Loucy (cell line): ENCODE data around the gene ADAMTS2.
"Not testable (repeated sequence)": the region's sequence is repeated elsewhere in the genome, so short reads cannot be mapped to it uniquely, and the experiment has no call there.

ENCODE experiments used
- H2AFZ ChIP-seq: fragments of 200-600 bp; sonication (generic); 2 replicates; pipeline ENCODE4 v1.6.0; 2016; ENCODE audit warnings: antibody characterized with exemption, mild to moderate bottlenecking, low read length, moderate library complexity
- H3F3A ChIP-seq: fragments of 200-600 bp; 2 replicates; pipeline ENCODE4 v1.6.0; 2016; ENCODE audit warnings: antibody characterized with exemption, low read depth, mild to moderate bottlenecking
- H3K27me3 ChIP-seq: fragments of 200-600 bp; sonication (generic); 2 replicates; pipeline ENCODE4 v1.6.1; 2014; ENCODE audit warnings: low read length, mild to moderate bottlenecking; ENCODE audit not compliant: insufficient read depth, poor library complexity, severe bottlenecking
- H3K36me3 ChIP-seq: fragments of 200-600 bp; sonication (generic); 2 replicates; pipeline ENCODE4 v1.6.1; 2016; ENCODE audit warnings: low read length; ENCODE audit not compliant: insufficient read depth
- H3K4me1 ChIP-seq: fragments of 200-600 bp; sonication (generic); 2 replicates; pipeline ENCODE4 v1.5.1; 2014; ENCODE audit warnings: low read length, mild to moderate bottlenecking; ENCODE audit not compliant: insufficient read depth, poor library complexity, severe bottlenecking
- H3K4me2 ChIP-seq: fragments of 200-600 bp; sonication (generic); 2 replicates; pipeline ENCODE4 v1.6.0; 2014; ENCODE audit warnings: antibody characterized with exemption, low read length, low read depth, mild to moderate bottlenecking; ENCODE audit not compliant: poor library complexity, severe bottlenecking
- H3K4me3 ChIP-seq: fragments of 200-600 bp; sonication (generic); 2 replicates; pipeline ENCODE4 v1.5.1; 2014; ENCODE audit warnings: low read length, mild to moderate bottlenecking, mixed read lengths; ENCODE audit not compliant: poor library complexity, severe bottlenecking
- H3K79me2 ChIP-seq: fragments of 200-600 bp; sonication (generic); 2 replicates; pipeline ENCODE4 v1.6.1; 2014; ENCODE audit warnings: low read length; ENCODE audit not compliant: insufficient read depth
- H3K9ac ChIP-seq: fragments of 200-600 bp; sonication (generic); 2 replicates; pipeline ENCODE4 v1.6.0; 2014; ENCODE audit warnings: mild to moderate bottlenecking, low read depth, low read length, moderate library complexity; ENCODE audit not compliant: poor library complexity, severe bottlenecking
- H3K9me2 ChIP-seq: fragments of 200-600 bp; sonication (generic); replicated peaks from 2 replicates; pipeline ENCODE4 v1.6.1; 2016; ENCODE audit warnings: low read depth, low read length, mixed read lengths
- H3K9me3 ChIP-seq: fragments of 200-600 bp; sonication (generic); 2 replicates; pipeline ENCODE4 v1.6.1; 2014; ENCODE audit warnings: mild to moderate bottlenecking, antibody characterized with exemption, low read length, low read depth; ENCODE audit not compliant: insufficient read depth
- H4K20me1 ChIP-seq: fragments of 200-600 bp; sonication (generic); 2 replicates; pipeline ENCODE4 v1.6.0; 2014; ENCODE audit warnings: antibody characterized with exemption, low read length, mild to moderate bottlenecking; ENCODE audit not compliant: insufficient read depth, poor library complexity, severe bottlenecking
- EZH2phosphoT487 ChIP-seq: fragments of 200-600 bp; IDR thresholded peaks from 2 replicates; pipeline ENCODE4 v1.6.1; 2018; ENCODE audit warnings: antibody characterized with exemption, mild to moderate bottlenecking, moderate library complexity, borderline replicate concordance
- TF ChIP-seq, protein P1 (sequence below): fragments of 200-600 bp; sonication (generic); conservative IDR thresholded peaks from 2 replicates; pipeline ENCODE4 v1.5.1; 2014; ENCODE audit warnings: mild to moderate bottlenecking, antibody characterized with exemption, low read length

The ADAMTS2 gene

DNA sequence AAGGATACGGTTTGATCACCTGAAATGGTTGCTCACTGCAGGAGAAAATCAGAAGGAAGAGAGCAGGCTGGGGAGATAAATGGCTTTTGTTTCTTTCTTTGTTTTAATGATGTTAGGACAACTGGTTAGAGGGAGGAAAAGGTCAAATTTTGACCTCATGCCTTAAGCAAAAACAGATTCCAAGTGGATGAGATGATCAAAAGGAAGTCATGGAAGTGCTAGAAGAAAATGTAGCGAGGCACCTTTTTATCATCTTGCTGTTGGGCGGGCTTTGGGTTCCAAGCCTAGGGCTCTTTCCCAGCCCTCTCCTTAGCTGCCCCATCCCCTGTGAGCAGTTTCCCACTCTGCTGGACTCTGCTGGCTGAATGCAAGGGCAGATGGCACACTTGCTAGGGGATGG, 127.9 kb downstream of the ADAMTS2 start:
- H3K27me3 ChIP-seq, result no peaks in the 10 kb centered on the region

DNA sequence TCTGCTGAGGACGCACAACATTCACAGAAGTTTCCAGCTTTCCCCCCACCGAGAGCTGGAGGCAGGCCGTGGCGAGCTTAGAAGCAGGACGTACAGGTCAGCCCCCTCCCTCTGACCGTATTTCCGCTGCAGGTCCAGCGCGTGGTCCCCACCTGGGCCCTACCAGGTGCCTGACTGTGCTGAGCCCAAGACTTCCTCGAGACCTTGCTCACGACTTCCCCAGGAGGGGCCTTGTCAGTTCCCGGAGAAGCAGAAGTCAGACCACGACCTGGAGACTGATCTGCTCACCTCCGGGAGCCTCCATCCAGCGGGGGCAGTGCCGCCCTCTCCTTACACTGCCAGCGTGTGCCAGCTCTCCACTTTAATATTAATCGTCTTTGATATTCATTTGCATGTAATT, 128.9 kb downstream of the ADAMTS2 start:
- not testable (repeated sequence) for H3K4me3 ChIP-seq, H4K20me1 ChIP-seq, H3K27me3 ChIP-seq, H3K9ac ChIP-seq, H2AFZ ChIP-seq, H3K4me2 ChIP-seq, H3K36me3 ChIP-seq, H3K4me1 ChIP-seq, H3K9me3 ChIP-seq, H3K79me2 ChIP-seq, H3F3A ChIP-seq, H3K9me2 ChIP-seq

More for the DNA sequence above, 127.9 kb downstream of the ADAMTS2 start:
- Histone ChIP-seq H3K79me2 (no peaks in the 10 kb centered on the region), H2AFZ (no peak overlapping the region), H3K4me2 (no peak overlapping the region), H3K9me2 (no peaks in the 10 kb centered on the region), H4K20me1 (no peaks in the 10 kb centered on the region), H3K9me3 (no peaks in the 10 kb centered on the region), H3F3A (no peaks in the 10 kb centered on the region), H3K36me3 (no peaks in the 10 kb centered on the region), H3K4me3 (no peak overlapping the region), H3K9ac (no peak overlapping the region), H3K4me1 (no peaks in the 10 kb centered on the region)
- TF ChIP-seq, protein P1, sequence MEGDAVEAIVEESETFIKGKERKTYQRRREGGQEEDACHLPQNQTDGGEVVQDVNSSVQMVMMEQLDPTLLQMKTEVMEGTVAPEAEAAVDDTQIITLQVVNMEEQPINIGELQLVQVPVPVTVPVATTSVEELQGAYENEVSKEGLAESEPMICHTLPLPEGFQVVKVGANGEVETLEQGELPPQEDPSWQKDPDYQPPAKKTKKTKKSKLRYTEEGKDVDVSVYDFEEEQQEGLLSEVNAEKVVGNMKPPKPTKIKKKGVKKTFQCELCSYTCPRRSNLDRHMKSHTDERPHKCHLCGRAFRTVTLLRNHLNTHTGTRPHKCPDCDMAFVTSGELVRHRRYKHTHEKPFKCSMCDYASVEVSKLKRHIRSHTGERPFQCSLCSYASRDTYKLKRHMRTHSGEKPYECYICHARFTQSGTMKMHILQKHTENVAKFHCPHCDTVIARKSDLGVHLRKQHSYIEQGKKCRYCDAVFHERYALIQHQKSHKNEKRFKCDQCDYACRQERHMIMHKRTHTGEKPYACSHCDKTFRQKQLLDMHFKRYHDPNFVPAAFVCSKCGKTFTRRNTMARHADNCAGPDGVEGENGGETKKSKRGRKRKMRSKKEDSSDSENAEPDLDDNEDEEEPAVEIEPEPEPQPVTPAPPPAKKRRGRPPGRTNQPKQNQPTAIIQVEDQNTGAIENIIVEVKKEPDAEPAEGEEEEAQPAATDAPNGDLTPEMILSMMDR, result no peak
- no peak for TF ChIP-seq EZH2phosphoT487

- TF ChIP-seq, protein P1, result no peak
- TF ChIP-seq EZH2phosphoT487, result no peak
- Histone ChIP-seq H3K27me3 (no peaks in the 10 kb centered on the region), H3K36me3 (no peaks in the 10 kb centered on the region)
Measured at GRCh38 chr5:179215576-179215975, 129.7 kb downstream of the ADAMTS2 start.

GRCh38 chr5:179214678-179215077, 130.6 kb downstream of the ADAMTS2 start:
- Histone ChIP-seq H3K9ac (no peak overlapping the region), H4K20me1 (no peaks in the 10 kb centered on the region), H3K36me3 (no peaks in the 10 kb centered on the region), H3K9me2 (no peaks in the 10 kb centered on the region), H3K9me3 (no peaks in the 10 kb centered on the region), H3K79me2 (no peaks in the 10 kb centered on the region), H3K4me2 (no peak overlapping the region), H3K4me1 (no peaks in the 10 kb centered on the region), H3K27me3 (no peaks in the 10 kb centered on the region), H3K4me3 (no peak overlapping the region), H2AFZ (no peak overlapping the region), H3F3A (no peaks in the 10 kb centered on the region)
- TF ChIP-seq EZH2phosphoT487, result no peak
- TF ChIP-seq, protein P1, result no peak

More at GRCh38 chr5:179215576-179215975, 129.7 kb downstream of the ADAMTS2 start:
- H3K4me1 ChIP-seq, result no peaks in the 10 kb centered on the region
- no peaks in the 10 kb centered on the region for H3K9me2 ChIP-seq
- H4K20me1 ChIP-seq, result no peaks in the 10 kb centered on the region
- no peak overlapping the region for H3K4me3 ChIP-seq
- H3K4me2 ChIP-seq, result no peak overlapping the region
- H3K9ac ChIP-seq, result no peak overlapping the region
- no peaks in the 10 kb centered on the region for H3K79me2 ChIP-seq
- H2AFZ ChIP-seq, result no peak overlapping the region
- H3F3A ChIP-seq, result no peaks in the 10 kb centered on the region
- no peaks in the 10 kb centered on the region for H3K9me3 ChIP-seq
